ENCODE measurements around the gene DUSP10. TPM values are rescaled to one million over a fixed set of nuclear protein-coding genes. Genes with fewer than 3 reads are reported as not detected.

Gene DUSP10
- total RNA-seq, 1 experiment from 2014 or later = 1.6 TPM

- TF ChIP-seq KAT7 (CRISPR knock-in tag; IDR thresholded peaks at IDR 0.05; ENCODE audit: borderline replicate concordance) = no peak
- TF ChIP-seq SP1 (CRISPR knock-in tag; conservative IDR thresholded peaks at IDR 0.05) = no peak
- TF ChIP-seq ZNF219 (CRISPR knock-in tag; IDR thresholded peaks at IDR 0.05; ENCODE audit: borderline replicate concordance) = no peak
Measured at GRCh38 chr1:221697923-221698425, 43.9 kb downstream of the DUSP10 start (continued).

GRCh38 chr1:221696718-221697461 lies 45.0 kb downstream of the DUSP10 start:
- POLR2A ChIA-PET = no interaction called here
- no peak for ATAC-seq
- CTCF ChIA-PET = no interaction called here

GRCh38 chr1:221696027-221696426 lies 45.9 kb downstream of the DUSP10 start:
- H3K36me3 Mint-ChIP-seq = peaks cover 4% of the 10 kb centered on the region; the same call in 1 of the 2 replicates
- H3K9me3 Mint-ChIP-seq = peaks cover 13% of the 10 kb centered on the region
- ATAC-seq = no peak
- no peak overlapping the region for H3K27ac Mint-ChIP-seq
- POLR2A ChIA-PET = no interaction called here
- no peaks in the 10 kb centered on the region; the same call in 1 of the 2 replicates for H3K27me3 Mint-ChIP-seq (ENCODE audit: low read depth)
- no peak overlapping the region for H3K4me3 Mint-ChIP-seq
- DNase-seq (ENCODE audit: low spot score) = no peak
- CTCF ChIA-PET = no interaction called here
- TF ChIP-seq JUN (CRISPR knock-in tag; IDR thresholded peaks at IDR 0.05) = no peak
- no peak for TF ChIP-seq CBFB (CRISPR knock-in tag; IDR thresholded peaks at IDR 0.05; ENCODE audit: low read depth)
- no peak for TF ChIP-seq ATF1 (CRISPR knock-in tag; IDR thresholded peaks at IDR 0.05)
- no peak for TF ChIP-seq ZNF263 (CRISPR knock-in tag; IDR thresholded peaks at IDR 0.05; ENCODE audit: low read depth)
- no peak for TF ChIP-seq E2F4 (CRISPR knock-in tag; IDR thresholded peaks at IDR 0.05; ENCODE audit: borderline replicate concordance, low read depth)
- TF ChIP-seq ZBTB21 (CRISPR knock-in tag; IDR thresholded peaks at IDR 0.05; ENCODE audit: borderline replicate concordance) = no peak
- TF ChIP-seq CTCF (IDR thresholded peaks at IDR 0.05) = no peak
- no peak for TF ChIP-seq ZNF512 (CRISPR knock-in tag; IDR thresholded peaks at IDR 0.05; ENCODE audit: borderline replicate concordance)
- TF ChIP-seq ZNF396 (CRISPR knock-in tag; IDR thresholded peaks at IDR 0.05; ENCODE audit: borderline replicate concordance) = no peak
- TF ChIP-seq AR (CRISPR knock-in tag; IDR thresholded peaks at IDR 0.05) = no peak
- H3K4me1 Mint-ChIP-seq = peaks cover 7% of the 10 kb centered on the region

More at GRCh38 chr1:221696718-221697461, 45.0 kb downstream of the DUSP10 start:
- peaks cover 4% of the 10 kb centered on the region; the same call in 1 of the 2 replicates for H3K36me3 Mint-ChIP-seq
- no peak overlapping the region for H3K27ac Mint-ChIP-seq
- H3K9me3 Mint-ChIP-seq = peaks cover 13% of the 10 kb centered on the region
- TF ChIP-seq PRRX2 (CRISPR knock-in tag; IDR thresholded peaks at IDR 0.05) (no peak), TEAD4 (CRISPR knock-in tag; IDR thresholded peaks at IDR 0.05) (no peak), SP1 (CRISPR knock-in tag; conservative IDR thresholded peaks at IDR 0.05) (no peak), GABPB1 (CRISPR knock-in tag; IDR thresholded peaks at IDR 0.05) (no peak), TP53 (CRISPR knock-in tag; IDR thresholded peaks at IDR 0.05) (no peak), JAZF1 (CRISPR knock-in tag; IDR thresholded peaks at IDR 0.05) (no peak), SMAD4 (CRISPR knock-in tag; IDR thresholded peaks at IDR 0.05) (no peak), IRF1 (CRISPR knock-in tag; IDR thresholded peaks at IDR 0.05) (no peak)
- H3K4me3 Mint-ChIP-seq = no peak overlapping the region
- peaks cover 7% of the 10 kb centered on the region for H3K4me1 Mint-ChIP-seq
- DNase-seq (ENCODE audit: low spot score) = no peak
- no peaks in the 10 kb centered on the region; the same call in 1 of the 2 replicates for H3K27me3 Mint-ChIP-seq (ENCODE audit: low read depth)
